Measurements from ENCODE around the gene CNTROB. TPM values are rescaled to one million over a fixed set of nuclear protein-coding genes. Genes with fewer than 3 reads are reported as not detected.

The CNTROB gene
- polyA plus RNA-seq, 1 donor from 2014 or later, result 48.7 TPM

GRCh38 chr17:7911116-7911515, 20.9 kb upstream of the CNTROB start:
- no peak overlapping the region for H3K27ac ChIP-seq (ENCODE audit: low read length)
- H4K20me1 ChIP-seq (ENCODE audit: insufficient read depth), result peaks cover 6% of the 10 kb centered on the region
- H3K79me2 ChIP-seq (replicated peaks; ENCODE audit: insufficient read depth, low read length), result no peaks in the 10 kb centered on the region
- no peak overlapping the region for H3K4me3 ChIP-seq (ENCODE audit: low read length)
- no peak overlapping the region for H3K9ac ChIP-seq (ENCODE audit: low read length)
- no peaks in the 10 kb centered on the region for H3K27me3 ChIP-seq (ENCODE audit: insufficient read depth, low read depth, low read length)
- no peaks in the 10 kb centered on the region for H3K9me2 ChIP-seq (ENCODE audit: insufficient read depth, low read length)
- H3K9me3 ChIP-seq (ENCODE audit: low read length), result no peaks in the 10 kb centered on the region
- H3F3A ChIP-seq (ENCODE audit: insufficient read depth, low read length, poor library complexity, severe bottlenecking), result peaks cover 9% of the 10 kb centered on the region
- no peak overlapping the region for H3K4me2 ChIP-seq (ENCODE audit: low read length)
- H2AFZ ChIP-seq (ENCODE audit: low read depth, low read length), result no peak overlapping the region
- no peaks in the 10 kb centered on the region for H3K36me3 ChIP-seq (ENCODE audit: insufficient read depth, low read length)
- TF ChIP-seq TAF1 (IDR thresholded peaks at IDR 0.05; ENCODE audit: low read depth), result no peak
- TF ChIP-seq REST (IDR thresholded peaks at IDR 0.05; ENCODE audit: borderline replicate concordance), result no peak
- TF ChIP-seq MXI1 (conservative IDR thresholded peaks at IDR 0.05; ENCODE audit: poor library complexity, severe bottlenecking), result no peak
- no peak for TF ChIP-seq CTCF (IDR thresholded peaks at IDR 0.05; ENCODE audit: poor library complexity, severe bottlenecking)
- TF ChIP-seq POLR2AphosphoS5 (IDR thresholded peaks at IDR 0.05), result no peak
- no peak for TF ChIP-seq RAD21 (conservative IDR thresholded peaks at IDR 0.05)
- TF ChIP-seq EP300 (conservative IDR thresholded peaks at IDR 0.05; ENCODE audit: poor library complexity, severe bottlenecking), result no peak
- TF ChIP-seq SMC3 (conservative IDR thresholded peaks at IDR 0.05; ENCODE audit: poor library complexity), result no peak
- TF ChIP-seq EZH2 (IDR thresholded peaks at IDR 0.05; ENCODE audit: borderline replicate concordance, insufficient read depth, low read length, poor library complexity, severe bottlenecking), result no peak

- H3K4me2 ChIP-seq (ENCODE audit: low read length), result no peak overlapping the region
- no peak overlapping the region for H3K27ac ChIP-seq (ENCODE audit: low read length)
- H3K9me3 ChIP-seq (ENCODE audit: low read length), result no peaks in the 10 kb centered on the region
- TF ChIP-seq MXI1 (conservative IDR thresholded peaks at IDR 0.05; ENCODE audit: poor library complexity, severe bottlenecking) (no peak), RAD21 (conservative IDR thresholded peaks at IDR 0.05) (peak; percentile 80), TAF1 (IDR thresholded peaks at IDR 0.05; ENCODE audit: low read depth) (no peak), EZH2 (IDR thresholded peaks at IDR 0.05; ENCODE audit: borderline replicate concordance, insufficient read depth, low read length, poor library complexity, severe bottlenecking) (no peak), SMC3 (conservative IDR thresholded peaks at IDR 0.05; ENCODE audit: poor library complexity) (peak; percentile 77), REST (IDR thresholded peaks at IDR 0.05; ENCODE audit: borderline replicate concordance) (no peak), POLR2AphosphoS5 (IDR thresholded peaks at IDR 0.05) (no peak), CTCF (IDR thresholded peaks at IDR 0.05; ENCODE audit: poor library complexity, severe bottlenecking) (peak; percentile 79)
- peaks cover 6% of the 10 kb centered on the region for H4K20me1 ChIP-seq (ENCODE audit: insufficient read depth)
- no peaks in the 10 kb centered on the region for H3K36me3 ChIP-seq (ENCODE audit: insufficient read depth, low read length)
- H3K9me2 ChIP-seq (ENCODE audit: insufficient read depth, low read length), result no peaks in the 10 kb centered on the region
- peaks cover 9% of the 10 kb centered on the region for H3F3A ChIP-seq (ENCODE audit: insufficient read depth, low read length, poor library complexity, severe bottlenecking)
- H2AFZ ChIP-seq (ENCODE audit: low read depth, low read length), result no peak overlapping the region
- no peak overlapping the region for H3K9ac ChIP-seq (ENCODE audit: low read length)
- H3K4me3 ChIP-seq (ENCODE audit: low read length), result no peak overlapping the region
- H3K27me3 ChIP-seq (ENCODE audit: insufficient read depth, low read depth, low read length), result no peaks in the 10 kb centered on the region
- no peaks in the 10 kb centered on the region for H3K79me2 ChIP-seq (replicated peaks; ENCODE audit: insufficient read depth, low read length)
These were observed 19.0 kb upstream of the CNTROB start for GRCh38 chr17:7912927-7913524.

Data from neural cell (in vitro differentiated cells).